Transverse colon (tissue), 4 donors: Measurements from ENCODE around the gene DNAH8. TPM values are rescaled to one million over a fixed set of nuclear protein-coding genes. Genes with fewer than 3 reads are reported as not detected.

Experiments used
- DNase-seq: peaks from one replicate; pipeline ENCODE4 v3.0.0-alpha.2; 2019
- H3K27ac ChIP-seq, 4 donors: fragments of 200-600 bp; sonication (generic); 2 replicates each; pipeline ENCODE4 v1.5.1; 2016 to 2018; ENCODE audit warnings: inconsistent platforms in 4 of 4
- H3K27me3 ChIP-seq: fragments of 200-600 bp; sonication (generic); 2 replicates; pipeline ENCODE4 v1.5.1; 2017; ENCODE audit warnings: inconsistent platforms
- H3K36me3 ChIP-seq, 4 donors: fragments of 200-600 bp; sonication (generic); 2 replicates each; pipeline ENCODE4 v1.5.1; 2017 to 2019; ENCODE audit warnings: inconsistent platforms in 4 of 4
- H3K4me1 ChIP-seq, 4 donors: fragments of 200-600 bp; sonication (generic); 2 replicates each; pipeline ENCODE4 v1.5.1; 2017 to 2020; ENCODE audit warnings: inconsistent platforms in 4 of 4
- H3K4me3 ChIP-seq, 4 donors: fragments of 200-600 bp; sonication (generic); 1 replicate in 1 of 4; 2 replicates in 3 of 4; pipeline versions ENCODE4 v1.5.1 to v1.6.1; 2017 to 2019; ENCODE audit warnings: inconsistent platforms in 4 of 4
- H3K9me3 ChIP-seq, 2 donors: fragments of 200-600 bp; sonication (generic); 2 replicates each; pipeline ENCODE4 v1.5.1; 2017 to 2019; ENCODE audit warnings: inconsistent platforms in 2 of 2
- EP300 ChIP-seq: sonication (generic); formaldehyde crosslinking; IDR thresholded peaks from one replicate; pipeline ENCODE4 v1.6.1; 2017; ENCODE audit warnings: antibody characterized with exemption, low read depth
- POLR2A ChIP-seq: fragments of 450-650 bp; IDR thresholded peaks from one replicate; pipeline ENCODE4 v1.6.1; 2016; ENCODE audit warnings: antibody characterized with exemption, mild to moderate bottlenecking, moderate library complexity
- POLR2AphosphoS5 ChIP-seq, 3 donors: sonication (generic); formaldehyde crosslinking; IDR thresholded peaks; one replicate each; pipeline ENCODE4 v1.6.1; 2016; ENCODE audit warnings: antibody characterized with exemption in 3 of 3
- WGBS, 2 donors: methylation state at CpG; one replicate each; pipeline ENCODE4 v1.1.5; 2018; ENCODE audit warnings: low coverage in 1 of 2; 5-methylcytosine and 5-hydroxymethylcytosine counted together
- in situ Hi-C, 4 donors: fragments of 200-750 bp; cut with MboI; loops; one replicate each; pipeline versions ENCODE4 v1.15.0 to v1.15.1; 2017; ENCODE audit warnings: low sequenced_read_pairs in 3 of 4, low pct_ligation_motif_present in 1 of 4, low pct_unique_long_range_greater_than_20kb in 1 of 4
- intact Hi-C: fragments of 100-400 bp; cut with DNase I; formaldehyde crosslinking; loops from one replicate; pipeline ENCODE4 v1.15.1; 2023; ENCODE audit warnings: low total_unique reads
- total RNA-seq, 4 donors: library from RNA; depleted of rRNA; stranded (reverse); fragments of >200 nt; gene quantifications; one replicate each; pipeline ENCODE4 v1.1.0, GENCODE V29; 2016
- TF ChIP-seq, protein P1 (sequence below), 5 experiments: fragments of 200-600 bp in 3 of 5; fragments of 450-650 bp in 2 of 5; sonication (generic) in 3 of 5; IDR thresholded peaks; 1 replicate in 2 of 5; 2 replicates in 3 of 5; pipeline ENCODE4 v1.5.1; 2016 to 2017; ENCODE audit warnings: antibody characterized with exemption in 5 of 5, inconsistent platforms in 3 of 5, mild to moderate bottlenecking in 2 of 5, moderate library complexity in 1 of 5

DNAH8 gene
- total RNA-seq, 4 donors from 2014 or later: 0.16 TPM; not detected in 3

DNA sequence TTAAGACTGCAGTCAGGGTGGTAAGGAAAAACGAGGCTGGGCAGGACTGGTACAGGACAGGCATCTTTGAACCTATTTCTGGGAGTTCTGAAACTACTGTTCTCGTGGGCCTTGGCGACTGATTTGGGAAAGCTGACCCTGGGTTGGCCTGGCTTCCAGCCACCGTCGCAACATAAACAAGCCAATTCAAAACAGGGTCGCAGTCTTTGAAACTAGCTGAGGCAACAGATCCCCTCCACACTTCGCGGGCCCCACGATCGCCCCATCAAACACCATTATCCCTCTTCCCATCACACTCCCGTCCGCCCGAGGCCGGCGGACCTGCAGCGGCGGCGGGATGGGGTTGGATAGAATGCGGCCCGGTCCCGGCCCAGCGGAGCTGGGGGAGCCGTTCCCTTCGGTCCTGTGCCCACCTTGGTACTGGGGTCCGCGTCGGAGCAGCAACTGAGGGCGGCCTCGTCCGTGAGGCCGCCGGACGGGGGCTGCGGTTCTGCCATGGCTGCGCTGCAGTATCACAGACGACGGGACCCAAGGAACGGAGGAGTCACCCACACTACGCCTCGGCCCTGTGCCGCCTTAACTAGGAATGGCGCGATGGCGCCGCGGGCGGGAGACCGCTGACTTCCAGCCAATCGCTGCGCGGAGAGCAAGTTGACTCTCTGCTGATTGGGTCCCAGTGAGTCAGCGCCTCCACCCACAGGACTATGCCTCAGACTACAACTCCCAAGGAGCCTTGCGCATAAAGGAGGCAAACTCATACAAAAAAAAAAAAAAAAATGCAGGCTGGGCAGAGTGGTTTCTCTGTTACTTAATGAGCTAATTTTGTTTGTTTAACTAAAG is 12.3 kb upstream of the DNAH8 start, which contains the start of gene GLO1:
GLO1 (minus strand) TSS at position 588 of the 840 bp plus-strand sequence; CDS start at position 497, 91 bp downstream.
- Histone ChIP-seq H3K36me3 (no peaks in the 10 kb centered on the region), H3K9me3 (no peaks in the 10 kb centered on the region), H3K27ac (peak within 1 kb of the TSS; percentile 92 to 97 (median 94)), H3K4me1 (peaks cover 0 to 3% (median 1%) of the 10 kb centered on the region in 4 donors), H3K4me3 (peak within 1 kb of the TSS; percentile 70 to 82 (median 78)), H3K27me3 (no peaks in the 10 kb centered on the region)
- intact Hi-C loops: loop anchor here (10.0 kb wide), 1 partner anchor 912 kb away; no protein-coding TSS in a partner anchor
- peak; percentile 97 for DNase-seq
- TF ChIP-seq EP300 (no peak), POLR2A (peak; percentile 94), POLR2AphosphoS5 (IDR thresholded peaks at IDR 0.05) (peak; percentile 97 to 98 (median 97))
- in situ Hi-C loops: no loop called here
- WGBS, 2 donors: 0% methylated on average over 1 to 52 of the region's 53 CpGs

DNA sequence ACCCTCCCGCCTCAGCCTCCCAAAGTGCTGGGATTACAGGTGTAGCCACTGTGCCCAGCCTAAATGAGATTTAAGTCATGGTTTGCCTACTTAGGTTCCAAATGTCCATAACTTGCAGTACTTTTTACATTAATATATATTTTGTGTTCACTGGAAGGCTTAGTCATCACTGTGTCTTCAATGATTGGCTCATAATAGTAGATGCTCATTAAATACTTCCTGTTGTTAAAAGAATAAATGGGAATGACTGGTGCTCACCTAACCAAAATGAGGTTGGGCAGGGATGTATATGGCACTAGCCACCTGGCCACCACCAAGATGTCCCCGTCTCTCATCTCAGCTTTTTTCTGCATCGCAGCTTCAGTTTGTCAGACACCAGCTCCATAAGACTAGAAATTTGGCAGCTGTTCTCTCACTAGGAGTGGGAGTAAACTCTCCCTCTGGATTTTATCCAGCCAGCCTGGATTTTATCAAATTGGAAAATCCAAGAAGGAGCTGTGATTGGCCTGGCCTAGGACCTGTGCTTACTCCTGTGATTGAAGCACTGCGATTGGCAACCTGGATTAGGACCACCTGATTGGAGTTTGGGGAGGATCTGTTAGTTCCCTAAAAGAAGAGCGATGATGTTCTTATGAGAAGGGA is 11.0 kb upstream of the DNAH8 start:
- Histone ChIP-seq H3K36me3 (no peaks in the 10 kb centered on the region), H3K4me3 (no peak overlapping the region), H3K4me1 (peaks cover 0 to 6% (median 1%) of the 10 kb centered on the region in 4 donors), H3K27me3 (no peaks in the 10 kb centered on the region), H3K27ac (no peak overlapping the region), H3K9me3 (no peaks in the 10 kb centered on the region)
- intact Hi-C loops (loop anchor here (10.0 kb wide), 1 partner anchor 911 kb away; no protein-coding TSS in a partner anchor), in situ Hi-C loops (no loop called here)
- TF ChIP-seq, protein P1, sequence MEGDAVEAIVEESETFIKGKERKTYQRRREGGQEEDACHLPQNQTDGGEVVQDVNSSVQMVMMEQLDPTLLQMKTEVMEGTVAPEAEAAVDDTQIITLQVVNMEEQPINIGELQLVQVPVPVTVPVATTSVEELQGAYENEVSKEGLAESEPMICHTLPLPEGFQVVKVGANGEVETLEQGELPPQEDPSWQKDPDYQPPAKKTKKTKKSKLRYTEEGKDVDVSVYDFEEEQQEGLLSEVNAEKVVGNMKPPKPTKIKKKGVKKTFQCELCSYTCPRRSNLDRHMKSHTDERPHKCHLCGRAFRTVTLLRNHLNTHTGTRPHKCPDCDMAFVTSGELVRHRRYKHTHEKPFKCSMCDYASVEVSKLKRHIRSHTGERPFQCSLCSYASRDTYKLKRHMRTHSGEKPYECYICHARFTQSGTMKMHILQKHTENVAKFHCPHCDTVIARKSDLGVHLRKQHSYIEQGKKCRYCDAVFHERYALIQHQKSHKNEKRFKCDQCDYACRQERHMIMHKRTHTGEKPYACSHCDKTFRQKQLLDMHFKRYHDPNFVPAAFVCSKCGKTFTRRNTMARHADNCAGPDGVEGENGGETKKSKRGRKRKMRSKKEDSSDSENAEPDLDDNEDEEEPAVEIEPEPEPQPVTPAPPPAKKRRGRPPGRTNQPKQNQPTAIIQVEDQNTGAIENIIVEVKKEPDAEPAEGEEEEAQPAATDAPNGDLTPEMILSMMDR (IDR thresholded peaks at IDR 0.05): no peak
- TF ChIP-seq EP300 (no peak), POLR2A (no peak), POLR2AphosphoS5 (IDR thresholded peaks at IDR 0.05) (no peak)
- WGBS, 2 donors: 81% methylated on average over 5 of the region's 5 CpGs; no CpG with 5 or more reads in 1 of the 2 donors
- DNase-seq: no peak

DNA sequence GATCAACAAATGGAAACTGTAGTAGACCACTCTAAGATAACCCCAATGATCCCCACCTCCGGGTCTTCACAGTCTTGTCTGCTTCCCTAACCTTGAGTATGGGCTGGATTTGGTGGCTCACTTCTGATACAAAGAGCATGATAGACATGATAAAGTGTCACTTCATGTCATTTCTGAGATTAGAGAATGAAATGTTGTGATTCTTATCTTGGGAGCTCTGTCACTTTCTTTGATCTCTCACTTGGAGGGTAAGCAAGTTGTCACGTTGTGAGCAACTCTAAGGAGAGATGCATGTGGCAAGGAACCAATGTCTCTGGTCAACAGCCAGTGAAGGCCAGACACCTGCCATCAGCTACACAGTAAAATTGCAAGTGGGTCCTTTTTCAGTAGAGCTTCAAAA is 9.2 kb upstream of the DNAH8 start:
- WGBS, 2 donors: 80 to 86% methylated on average over 1 to 2 of the region's 2 CpGs
- Histone ChIP-seq H3K9me3 (no peaks in the 10 kb centered on the region), H3K4me1 (peaks cover 0 to 6% (median 1%) of the 10 kb centered on the region in 4 donors), H3K27me3 (no peaks in the 10 kb centered on the region), H3K36me3 (no peaks in the 10 kb centered on the region), H3K27ac (no peak overlapping the region), H3K4me3 (no peak overlapping the region)
- intact Hi-C loops: loop anchor here (10.0 kb wide), 1 partner anchor 909 kb away; no protein-coding TSS in a partner anchor
- DNase-seq: no peak
- in situ Hi-C loops: no loop called here
- TF ChIP-seq EP300: no peak
- TF ChIP-seq, protein P1 (IDR thresholded peaks at IDR 0.05): no peak
- no peak for TF ChIP-seq POLR2AphosphoS5 (IDR thresholded peaks at IDR 0.05)
- no peak for TF ChIP-seq POLR2A

DNA sequence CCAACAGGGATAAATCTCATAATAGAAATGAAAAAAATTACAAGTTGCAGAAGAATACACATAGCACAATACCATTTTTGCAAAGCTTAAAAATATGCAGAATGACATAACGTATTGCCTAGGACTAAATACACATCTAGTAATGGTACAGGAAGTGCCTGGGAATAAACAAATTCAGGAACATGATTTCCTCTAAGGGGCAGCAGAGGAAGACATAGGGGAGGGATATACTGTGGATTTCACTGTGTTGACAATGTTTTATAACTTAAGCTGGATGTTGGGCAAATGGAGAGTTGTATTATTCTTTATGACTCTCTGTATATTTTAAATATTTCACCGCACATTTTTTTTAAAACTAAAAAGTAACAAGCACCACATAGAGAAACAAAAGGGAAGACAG is 6.6 kb upstream of the DNAH8 start:
- Histone ChIP-seq H3K27ac (no peak overlapping the region), H3K4me3 (no peak overlapping the region), H3K27me3 (peaks cover 7% of the 10 kb centered on the region), H3K4me1 (peaks cover 0 to 3% (median 0%) of the 10 kb centered on the region in 4 donors), H3K36me3 (no peaks in the 10 kb centered on the region), H3K9me3 (no peaks in the 10 kb centered on the region)
- DNase-seq: no peak
- TF ChIP-seq POLR2AphosphoS5 (IDR thresholded peaks at IDR 0.05): no peak
- TF ChIP-seq EP300: no peak
- TF ChIP-seq POLR2A: no peak
- TF ChIP-seq, protein P1 (IDR thresholded peaks at IDR 0.05): no peak
- in situ Hi-C loops (no loop called here), intact Hi-C loops (loop anchor here (10.0 kb wide), 1 partner anchor 906 kb away; no protein-coding TSS in a partner anchor)
- WGBS, 2 donors: 13 to 33% methylated on average over 2 of the region's 2 CpGs
